GM12878 (cell line): Measurements from ENCODE around the gene TMPRSS6.

Experiments used
- ATF3 ChIP-seq: IDR thresholded peaks from 2 replicates; pipeline ENCODE4 v1.6.1; 2011; ENCODE audit warnings: low read depth, mild to moderate bottlenecking, low read length, moderate library complexity, borderline replicate concordance; ENCODE audit errors: extremely low read depth
- CREM ChIP-seq: IDR thresholded peaks from 2 replicates; pipeline ENCODE4 v1.6.1; 2014; ENCODE audit warnings: antibody characterized with exemption, low read depth
- CTCF ChIP-seq, 3 experiments: IDR thresholded peaks in 2 of 3; conservative IDR thresholded peaks in 1 of 3; 2 replicates each; pipeline ENCODE4 v1.5.1; 2011; ENCODE audit warnings: low read depth in 3 of 3, low read length in 3 of 3, mild to moderate bottlenecking in 3 of 3, control low read depth in 2 of 3, moderate library complexity in 2 of 3, inconsistent platforms in 1 of 3, mixed read lengths in 1 of 3; ENCODE audit not compliant: control insufficient read depth in 2 of 3, insufficient read depth in 1 of 3; ENCODE audit errors: extremely low read depth in 1 of 3
- E2F4 ChIP-seq: IDR thresholded peaks from 2 replicates; pipeline ENCODE4 v1.6.1; 2012; ENCODE audit warnings: low read depth, low read length, improper control_type of control experiment
- EP300 ChIP-seq, 2 experiments: fragments of 150-350 bp in 1 of 2; IDR thresholded peaks; 2 replicates each; pipeline ENCODE4 v1.6.1; 2011 to 2012; ENCODE audit warnings: low read depth in 2 of 2, low read length in 2 of 2, borderline replicate concordance in 1 of 2, improper control_type of control experiment in 1 of 2, inconsistent platforms in 1 of 2; ENCODE audit not compliant: control insufficient read depth in 1 of 2
- ETV6 ChIP-seq, 2 experiments: fragments of 450-650 bp in 1 of 2; IDR thresholded peaks in 1 of 2; conservative IDR thresholded peaks in 1 of 2; 2 replicates each; pipeline ENCODE4 v1.6.1; 2014; ENCODE audit warnings: antibody characterized with exemption in 1 of 2, borderline replicate concordance in 1 of 2, low read depth in 1 of 2, mild to moderate bottlenecking in 1 of 2, moderate library complexity in 1 of 2
- HCFC1 ChIP-seq: fragments of 150-350 bp; IDR thresholded peaks from 2 replicates; pipeline ENCODE4 v1.6.1; 2014; ENCODE audit warnings: low read length
- HDGF ChIP-seq: fragments of 450-650 bp; IDR thresholded peaks from 2 replicates; pipeline ENCODE4 v1.6.1; 2016; ENCODE audit warnings: antibody characterized with exemption
- POLR2AphosphoS5 ChIP-seq: IDR thresholded peaks from 2 replicates; pipeline ENCODE4 v1.6.1; 2011; ENCODE audit warnings: mild to moderate bottlenecking, low read length, inconsistent platforms
- ZBTB33 ChIP-seq: fragments of 450-650 bp; IDR thresholded peaks from 2 replicates; pipeline ENCODE4 v1.6.1; 2017; ENCODE audit warnings: mild to moderate bottlenecking

- TF ChIP-seq CTCF (IDR thresholded peaks at IDR 0.05 in 2 of 3, conservative IDR thresholded peaks at IDR 0.05 in 1 of 3; ENCODE audit: control insufficient read depth in 2 of 3, extremely low read depth in 1 of 3, insufficient read depth in 1 of 3, low read depth in 3 of 3, low read length in 3 of 3) (no peak; a peak in 1 of 6 replicates), E2F4 (no peak), ATF3 (no peak), HCFC1 (no peak), EP300 (IDR thresholded peaks at IDR 0.05; ENCODE audit: borderline replicate concordance in 1 of 2, control insufficient read depth in 1 of 2, low read depth in 2 of 2, low read length in 2 of 2) (no peak), ETV6 (conservative IDR thresholded peaks at IDR 0.05 in 1 of 2, IDR thresholded peaks at IDR 0.05 in 1 of 2; ENCODE audit: borderline replicate concordance in 1 of 2, low read depth in 1 of 2) (no peak), CREM (no peak), ZBTB33 (no peak), POLR2AphosphoS5 (peak; percentile 54; the same call in 1 of the 2 replicates), HDGF (0 out of 2 replicates have a peak, but pooled peaks have one; percentile 42)
Observed at GRCh38 chr22:37019309-37020191, 90.0 kb downstream of the TMPRSS6 start, which contains the start of the genes MPST and TST.
